ENCODE results near the gene ARHGAP6.

DNA sequence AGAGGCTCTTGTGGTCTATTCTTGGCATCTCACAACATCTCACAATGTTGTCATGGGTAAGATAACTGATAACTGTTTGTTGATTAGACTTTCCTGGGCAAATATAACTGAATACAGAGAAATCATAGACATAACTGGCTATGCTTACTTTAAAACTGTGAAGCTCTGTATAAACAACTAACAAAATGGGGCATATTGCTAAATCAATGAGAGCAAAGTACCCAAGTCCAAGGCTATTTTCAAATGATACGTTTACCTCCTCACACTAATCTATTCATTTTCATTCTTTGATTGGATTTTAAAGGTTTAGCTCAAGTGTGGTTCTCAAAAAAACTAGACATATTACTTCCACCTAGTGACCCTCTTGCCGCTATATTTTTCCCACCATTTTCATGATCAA is 333.9 kb downstream of the ARHGAP6 start:
- no peak for TF ChIP-seq CTCF (conservative IDR thresholded peaks at IDR 0.05; ENCODE audit: low read depth in 2 of 2)
- no peak for TF ChIP-seq EZH2 (IDR thresholded peaks at IDR 0.05; ENCODE audit: low read depth, unreplicated experiment)
- TF ChIP-seq POLR2AphosphoS5 (IDR thresholded peaks at IDR 0.05; ENCODE audit: low read depth): no peak
